Trophoblast cell (in vitro differentiated cells and primary cell): ENCODE measurements around the gene ARHGAP4.
A peak's percentile ranks its signal among the peaks of the same experiment; 100 is the strongest.

Source experiments
- DNase-seq, 2 donors: peaks; one replicate each; pipeline ENCODE4 v3.0.0-alpha.2; 2016
- H2AFZ ChIP-seq: 2 replicates; pipeline ENCODE4 v1.6.1; 2013; ENCODE audit warnings: low read length, moderate library complexity, mild to moderate bottlenecking; ENCODE audit not compliant: insufficient read depth, poor library complexity
- H2AK5ac ChIP-seq: 2 replicates; pipeline ENCODE4 v1.6.1; 2013; ENCODE audit warnings: mild to moderate bottlenecking, low read length
- H2BK120ac ChIP-seq: 2 replicates; pipeline ENCODE4 v1.6.1; 2013; ENCODE audit warnings: low read length, mild to moderate bottlenecking, moderate library complexity; ENCODE audit not compliant: insufficient read depth, poor library complexity
- H2BK12ac ChIP-seq: 2 replicates; pipeline ENCODE4 v1.6.1; 2013; ENCODE audit warnings: mild to moderate bottlenecking, low read length, moderate library complexity
- H2BK5ac ChIP-seq: 2 replicates; pipeline ENCODE4 v1.6.1; 2013; ENCODE audit warnings: low read length, low read depth, moderate library complexity, mild to moderate bottlenecking; ENCODE audit not compliant: poor library complexity
- H3K14ac ChIP-seq: 2 replicates; pipeline ENCODE4 v1.6.1; 2013; ENCODE audit warnings: mild to moderate bottlenecking, low read length
- H3K18ac ChIP-seq: 2 replicates; pipeline ENCODE4 v1.6.1; 2013; ENCODE audit warnings: mild to moderate bottlenecking, low read length
- H3K23ac ChIP-seq: 2 replicates; pipeline ENCODE4 v1.6.1; 2013; ENCODE audit warnings: low read length
- H3K27ac ChIP-seq: 2 replicates; pipeline ENCODE4 v1.5.1; 2013; ENCODE audit warnings: low read depth, mild to moderate bottlenecking, inconsistent platforms, low read length, moderate library complexity
- H3K27me3 ChIP-seq: 2 replicates; pipeline ENCODE4 v1.6.1; 2013; ENCODE audit warnings: inconsistent platforms, mild to moderate bottlenecking, low read length, moderate library complexity; ENCODE audit not compliant: insufficient read depth
- H3K36me3 ChIP-seq, 2 experiments: 1 replicate in 1 of 2; 2 replicates in 1 of 2; pipeline ENCODE4 v1.6.1; 2013; ENCODE audit warnings: low read length in 2 of 2, mild to moderate bottlenecking in 2 of 2, moderate library complexity in 1 of 2; ENCODE audit not compliant: insufficient read depth in 2 of 2, control insufficient read depth in 1 of 2
- H3K4ac ChIP-seq: 2 replicates; pipeline ENCODE4 v1.6.1; 2013; ENCODE audit warnings: low read depth, mild to moderate bottlenecking, low read length, moderate library complexity
- H3K4me1 ChIP-seq, 2 experiments: 1 replicate in 1 of 2; 2 replicates in 1 of 2; pipeline ENCODE4 v1.6.1; 2013; ENCODE audit warnings: low read length in 2 of 2, mild to moderate bottlenecking in 2 of 2, moderate library complexity in 1 of 2; ENCODE audit not compliant: insufficient read depth in 2 of 2, control insufficient read depth in 1 of 2
- H3K4me2 ChIP-seq: 2 replicates; pipeline ENCODE4 v1.6.1; 2013; ENCODE audit warnings: inconsistent platforms, mild to moderate bottlenecking, low read length, moderate library complexity
- H3K4me3 ChIP-seq: 2 replicates; pipeline ENCODE4 v1.5.1; 2013; ENCODE audit warnings: mild to moderate bottlenecking, low read depth, low read length, inconsistent platforms
- H3K79me1 ChIP-seq: one replicate; pipeline ENCODE4 v1.6.1; 2013; ENCODE audit warnings: low read length
- H3K79me2 ChIP-seq: 2 replicates; pipeline ENCODE4 v1.6.1; 2013; ENCODE audit warnings: low read length, mild to moderate bottlenecking; ENCODE audit not compliant: control insufficient read depth, insufficient read depth, poor library complexity
- H3K9ac ChIP-seq: 2 replicates; pipeline ENCODE4 v1.6.1; 2013; ENCODE audit warnings: mild to moderate bottlenecking, low read length
- H3K9me3 ChIP-seq: 2 replicates; pipeline ENCODE4 v1.6.1; 2013; ENCODE audit warnings: low read depth, mild to moderate bottlenecking, control low read depth, inconsistent platforms, low read length; ENCODE audit not compliant: insufficient read depth
- H4K12ac ChIP-seq: 2 replicates; pipeline ENCODE4 v1.6.1; 2013; ENCODE audit warnings: low read depth, mild to moderate bottlenecking, low read length, moderate library complexity
- H4K8ac ChIP-seq: 2 replicates; pipeline ENCODE4 v1.6.1; 2013; ENCODE audit warnings: low read depth, mild to moderate bottlenecking, low read length, moderate library complexity
- H4K91ac ChIP-seq: one replicate; pipeline ENCODE4 v1.6.1; 2013; ENCODE audit warnings: low read depth, mild to moderate bottlenecking, low read length, moderate library complexity
- WGBS: extraction: QIAGEN DNeasy Blood & Tissue Kit; methylation state at CpG from one replicate; pipeline ENCODE4 v1.1.7; 2013; ENCODE audit warnings: missing lambda C conversion rate; ENCODE audit not compliant: insufficient read length, insufficient coverage; ENCODE audit errors: extremely low coverage; 5-methylcytosine and 5-hydroxymethylcytosine counted together

The ARHGAP4 gene

DNA sequence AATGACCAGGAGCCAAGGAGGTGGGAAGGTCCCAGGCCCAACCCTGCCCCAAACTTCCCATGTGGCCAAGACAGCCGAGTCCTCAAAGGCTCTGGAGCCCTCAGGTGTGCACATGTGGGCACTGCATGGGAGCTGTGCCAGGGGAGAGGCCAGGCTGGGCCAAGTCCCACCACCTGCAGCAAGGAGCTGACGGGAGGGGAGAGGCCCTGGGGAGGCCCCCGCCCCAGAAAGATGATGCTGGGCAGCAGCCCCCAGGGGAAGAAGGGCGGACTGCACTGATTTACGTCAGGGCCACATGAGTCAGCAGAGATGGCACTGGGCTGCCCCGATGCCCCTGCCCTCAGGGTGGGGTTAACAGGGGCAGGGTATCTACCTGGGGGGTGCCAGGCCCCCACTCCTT lies 41.5 kb downstream of the ARHGAP4 start:
- Histone ChIP-seq H3K18ac (no peak overlapping the region), H3K4me1 (peaks cover 15 to 35% of the 10 kb centered on the region in 2 experiments), H3K9ac (no peak overlapping the region), H3K14ac (no peak overlapping the region), H2AK5ac (no peak overlapping the region), H3K4me2 (peak overlapping the region; percentile 56), H2BK5ac (no peak overlapping the region), H3K36me3 (no peaks in the 10 kb centered on the region), H3K27me3 (no peaks in the 10 kb centered on the region), H2BK120ac (no peak overlapping the region), H3K23ac (no peak overlapping the region), H3K79me1 (peaks cover 9% of the 10 kb centered on the region), H4K91ac (no peak overlapping the region), H3K9me3 (no peaks in the 10 kb centered on the region), H4K8ac (no peak overlapping the region), H3K4me3 (no peak overlapping the region), H2AFZ (no peak overlapping the region), H3K79me2 (no peaks in the 10 kb centered on the region), H4K12ac (no peak overlapping the region), H3K27ac (no peak overlapping the region), H2BK12ac (no peak overlapping the region), H3K4ac (no peak overlapping the region)
- WGBS = no CpG with 5 or more reads among the region's 6 CpGs
- no peak for DNase-seq

DNA sequence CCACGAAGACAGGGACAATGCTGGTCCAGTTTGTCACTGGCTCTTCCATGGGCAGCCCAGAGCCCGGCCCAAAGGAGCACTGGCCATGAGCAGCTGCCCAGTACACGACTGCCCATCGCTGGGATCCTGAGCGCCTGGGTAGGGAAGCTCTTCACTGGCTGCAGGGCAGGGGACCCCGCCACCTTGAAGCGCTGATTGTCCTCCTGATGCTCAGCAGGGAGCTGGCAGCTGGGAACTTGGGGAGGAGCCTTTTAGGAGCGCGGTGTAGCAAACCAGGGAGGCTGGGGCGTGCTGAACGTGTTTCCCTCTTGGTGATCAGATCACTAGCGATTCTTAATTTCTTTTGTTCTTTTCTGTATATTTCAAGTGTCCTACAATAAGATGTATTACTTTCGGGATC lies 41.9 kb downstream of the ARHGAP4 start:
- H3K18ac ChIP-seq = no peak overlapping the region
- no peak overlapping the region for H2BK12ac ChIP-seq
- no peaks in the 10 kb centered on the region for H3K36me3 ChIP-seq

DNA sequence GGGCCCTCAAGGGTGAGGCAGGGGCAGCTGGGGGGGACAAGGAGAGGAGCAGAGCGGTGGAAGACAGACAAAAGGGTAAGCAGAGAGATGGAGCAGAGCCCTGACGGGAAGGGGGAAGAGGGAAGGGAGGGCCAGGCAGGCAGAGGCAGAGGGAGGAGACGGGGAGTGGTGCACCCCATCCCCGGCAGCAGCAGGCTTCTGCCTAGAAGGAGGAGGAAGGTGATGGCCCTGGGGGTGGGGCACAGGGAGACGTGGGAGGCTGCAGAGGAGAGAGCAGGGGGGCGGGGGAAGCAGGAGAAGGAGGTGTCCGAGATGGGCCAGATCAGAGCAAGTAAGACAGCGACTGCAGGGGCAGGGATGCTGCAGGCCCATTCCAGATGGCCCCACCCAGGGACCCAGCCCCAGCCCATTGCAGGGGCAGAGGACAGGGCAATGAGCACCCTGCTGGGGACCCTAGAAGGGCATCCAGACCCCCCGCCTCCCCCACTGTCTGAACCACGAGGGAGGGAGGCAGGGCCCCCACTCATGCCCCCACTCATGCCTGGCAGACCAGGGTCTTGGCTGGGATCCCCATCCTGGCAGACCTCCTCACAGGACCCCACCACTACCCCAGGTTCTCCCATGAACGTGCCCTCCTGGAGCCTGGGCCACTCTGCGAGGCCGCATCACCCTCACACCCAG lies 42.8 kb downstream of the ARHGAP4 start:
- no CpG with 5 or more reads among the region's 13 CpGs for WGBS
- H3K27me3 ChIP-seq = no peaks in the 10 kb centered on the region

More for the DNA sequence above, 41.9 kb downstream of the ARHGAP4 start:
- Histone ChIP-seq H4K8ac (no peak overlapping the region), H2AK5ac (no peak overlapping the region), H3K79me2 (no peaks in the 10 kb centered on the region), H4K91ac (no peak overlapping the region), H2AFZ (no peak overlapping the region), H2BK120ac (no peak overlapping the region), H3K4me1 (peaks cover 15 to 35% of the 10 kb centered on the region in 2 experiments), H3K14ac (no peak overlapping the region), H3K79me1 (peaks cover 9% of the 10 kb centered on the region), H2BK5ac (no peak overlapping the region), H3K9ac (no peak overlapping the region), H3K9me3 (no peaks in the 10 kb centered on the region), H3K4ac (no peak overlapping the region), H3K4me2 (no peak overlapping the region), H3K27me3 (no peaks in the 10 kb centered on the region), H3K23ac (no peak overlapping the region), H4K12ac (no peak overlapping the region), H3K27ac (no peak overlapping the region), H3K4me3 (no peak overlapping the region)
- no CpG with 5 or more reads among the region's 13 CpGs for WGBS
- DNase-seq = no peak

DNA sequence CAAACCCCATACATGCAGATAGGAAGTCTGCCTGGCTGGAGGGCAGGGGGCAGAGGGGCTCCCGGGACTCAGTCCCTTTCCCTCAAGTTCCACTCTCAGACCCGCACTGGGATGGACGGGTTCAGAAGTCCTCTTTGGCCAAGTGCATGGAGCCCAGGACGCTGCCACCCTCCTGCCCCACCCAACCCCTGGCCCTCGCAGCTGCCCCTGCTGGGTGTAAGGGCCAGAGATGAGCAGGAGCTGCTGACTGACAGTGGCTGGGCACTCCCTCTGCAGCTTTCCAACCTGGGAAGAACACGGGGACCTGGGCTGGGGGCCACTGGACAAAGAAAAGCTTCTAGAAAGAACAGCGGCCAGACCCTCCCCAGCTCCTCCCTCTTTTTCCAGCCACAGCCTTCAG lies 43.5 kb downstream of the ARHGAP4 start:
- Histone ChIP-seq H2BK12ac (no peak overlapping the region), H3K4me2 (peak overlapping the region; percentile 27), H3K18ac (no peak overlapping the region), H3K36me3 (no peaks in the 10 kb centered on the region), H2BK120ac (no peak overlapping the region), H2AFZ (no peak overlapping the region), H4K91ac (no peak overlapping the region), H3K79me1 (peaks cover 9% of the 10 kb centered on the region), H3K9me3 (no peaks in the 10 kb centered on the region), H3K9ac (no peak overlapping the region), H3K4me3 (no peak overlapping the region), H3K4me1 (peaks cover 18 to 37% of the 10 kb centered on the region in 2 experiments), H4K12ac (no peak overlapping the region), H2BK5ac (no peak overlapping the region), H3K27me3 (no peaks in the 10 kb centered on the region), H3K14ac (no peak overlapping the region), H3K27ac (peak overlapping the region; percentile 11), H3K4ac (no peak overlapping the region), H4K8ac (no peak overlapping the region), H3K79me2 (no peaks in the 10 kb centered on the region), H3K23ac (no peak overlapping the region), H2AK5ac (no peak overlapping the region)
- WGBS = no CpG with 5 or more reads among the region's 7 CpGs
- DNase-seq = no peak

More for the DNA sequence above, 42.8 kb downstream of the ARHGAP4 start:
- Histone ChIP-seq H3K4ac (no peak overlapping the region), H3K9ac (no peak overlapping the region), H3K79me1 (peaks cover 9% of the 10 kb centered on the region), H3K4me1 (peaks cover 17 to 35% of the 10 kb centered on the region in 2 experiments), H3K36me3 (no peaks in the 10 kb centered on the region), H2BK120ac (no peak overlapping the region), H3K4me3 (no peak overlapping the region), H2BK12ac (no peak overlapping the region), H3K9me3 (no peaks in the 10 kb centered on the region), H3K18ac (no peak overlapping the region), H3K23ac (no peak overlapping the region), H3K4me2 (no peak overlapping the region), H4K12ac (no peak overlapping the region), H4K91ac (no peak overlapping the region), H2AFZ (no peak overlapping the region), H2AK5ac (peak overlapping the region; percentile 61), H2BK5ac (no peak overlapping the region), H3K79me2 (no peaks in the 10 kb centered on the region), H3K27ac (no peak overlapping the region), H3K14ac (peak overlapping the region; percentile 25), H4K8ac (no peak overlapping the region)
- no peak for DNase-seq
